ENCODE results near the gene SYNPO2.
A peak's percentile ranks its signal among the peaks of the same experiment; 100 is the strongest.
"Not testable (repeated sequence)": the region's sequence is repeated elsewhere in the genome, so short reads cannot be mapped to it uniquely, and the experiment has no call there.

SYNPO2 gene

GRCh38 chr4:119008761-119009160, 120.1 kb downstream of the SYNPO2 start:
- no peak overlapping the region for H3K4me3 ChIP-seq (ENCODE audit: control insufficient read depth, low read depth, low read length)
- no peak for DNase-seq (ENCODE audit: low read depth)
- no peak for TF ChIP-seq CTCF (conservative IDR thresholded peaks at IDR 0.05; ENCODE audit: control insufficient read depth, insufficient read depth, low read depth, low read length)

- H3K4me3 ChIP-seq (ENCODE audit: control insufficient read depth, low read depth, low read length); DNase-seq (ENCODE audit: low read depth): not testable (repeated sequence)
Observed at GRCh38 chr4:119010221-119010620, 121.6 kb downstream of the SYNPO2 start.

- no peak for TF ChIP-seq CTCF (conservative IDR thresholded peaks at IDR 0.05; ENCODE audit: control insufficient read depth, insufficient read depth, low read depth, low read length)
- DNase-seq (ENCODE audit: low read depth): peak; percentile 30
- no peak overlapping the region for H3K4me3 ChIP-seq (ENCODE audit: control insufficient read depth, low read depth, low read length)
Observed at GRCh38 chr4:119010909-119011606, 122.4 kb downstream of the SYNPO2 start.

- no peak for TF ChIP-seq CTCF (conservative IDR thresholded peaks at IDR 0.05; ENCODE audit: control insufficient read depth, insufficient read depth, low read depth, low read length)
- DNase-seq (ENCODE audit: low read depth): no peak
- no peak overlapping the region for H3K4me3 ChIP-seq (ENCODE audit: control insufficient read depth, low read depth, low read length)
Observed at GRCh38 chr4:119011607-119011988, 122.9 kb downstream of the SYNPO2 start.

GRCh38 chr4:119014658-119015057, 126.0 kb downstream of the SYNPO2 start:
- DNase-seq (ENCODE audit: low read depth): no peak
- H3K4me3 ChIP-seq (ENCODE audit: control insufficient read depth, low read depth, low read length): no peak overlapping the region
- TF ChIP-seq CTCF (conservative IDR thresholded peaks at IDR 0.05; ENCODE audit: control insufficient read depth, insufficient read depth, low read depth, low read length): no peak

- peak; percentile 25 for DNase-seq (ENCODE audit: low read depth)
- TF ChIP-seq CTCF (conservative IDR thresholded peaks at IDR 0.05; ENCODE audit: control insufficient read depth, insufficient read depth, low read depth, low read length): no peak
- no peak overlapping the region for H3K4me3 ChIP-seq (ENCODE audit: control insufficient read depth, low read depth, low read length)
Observed at GRCh38 chr4:119016636-119017035, 128.0 kb downstream of the SYNPO2 start.

- TF ChIP-seq CTCF (conservative IDR thresholded peaks at IDR 0.05; ENCODE audit: control insufficient read depth, insufficient read depth, low read depth, low read length): no peak
- H3K4me3 ChIP-seq (ENCODE audit: control insufficient read depth, low read depth, low read length): no peak overlapping the region
- no peak for DNase-seq (ENCODE audit: low read depth)
Observed at GRCh38 chr4:119017636-119018035, 129.0 kb downstream of the SYNPO2 start.

Measured in fibroblast of mammary gland (primary cell).